ENCODE results near the gene RFX2. TPM values are rescaled to one million over a fixed set of nuclear protein-coding genes. Genes with fewer than 3 reads are reported as not detected.

RFX2 gene
- total and polyA plus RNA-seq, 4 donors = 0.67 to 5.1 (median 2.8) TPM

- Histone ChIP-seq H3K36me3 (ENCODE audit: control insufficient read depth in 4 of 4, insufficient read depth in 3 of 4, low read depth in 1 of 4, low read length in 3 of 4) (no peaks in the 10 kb centered on the region), H3K4me3 (ENCODE audit: low read depth in 1 of 3, low read length in 3 of 3) (no peak overlapping the region), H3K9me3 (ENCODE audit: control insufficient read depth in 4 of 4, low read length in 3 of 4) (no peaks in the 10 kb centered on the region), H3K27ac (ENCODE audit: low read depth in 1 of 2, low read length in 2 of 2) (no peak overlapping the region), H3K4me1 (ENCODE audit: control insufficient read depth in 4 of 4, insufficient read depth in 4 of 4, low read length in 3 of 4) (no peaks in the 10 kb centered on the region), H3K27me3 (ENCODE audit: control insufficient read depth in 4 of 4, insufficient read depth in 4 of 4, low read length in 3 of 4) (no peaks in the 10 kb centered on the region), H3K9ac (ENCODE audit: low read depth in 1 of 2, low read length in 2 of 2) (no peak overlapping the region)
- WGBS = 99% methylated on average over 6 of the region's 6 CpGs
- DNase-seq (ENCODE audit: low spot score) = no peak
- no peak for TF ChIP-seq RXRA (IDR thresholded peaks at IDR 0.05)
- no peak for TF ChIP-seq YY1 (IDR thresholded peaks at IDR 0.05)
- TF ChIP-seq EGR1 (IDR thresholded peaks at IDR 0.05; ENCODE audit: low read depth in 2 of 2) = no peak
- TF ChIP-seq RAD21 (IDR thresholded peaks at IDR 0.05) = no peak
- TF ChIP-seq TAF1 (conservative IDR thresholded peaks at IDR 0.05) = no peak
- no peak for TF ChIP-seq CTCF (IDR thresholded peaks at IDR 0.05; ENCODE audit: low read depth, low read length, missing input control)
- TF ChIP-seq HNF4A (conservative IDR thresholded peaks at IDR 0.05) = no peak
- TF ChIP-seq ZBTB33 (IDR thresholded peaks at IDR 0.05) = no peak
- TF ChIP-seq HNF4G (IDR thresholded peaks at IDR 0.05) = no peak
- TF ChIP-seq REST (IDR thresholded peaks at IDR 0.05) = no peak
- TF ChIP-seq NR2F2 (IDR thresholded peaks at IDR 0.05) = no peak
- TF ChIP-seq MAX (IDR thresholded peaks at IDR 0.05) = no peak
- no peak for TF ChIP-seq FOXA2 (IDR thresholded peaks at IDR 0.05)
Measured at GRCh38 chr19:5999693-6000092, 110.6 kb downstream of the RFX2 start.

GRCh38 chr19:5997371-5997770 lies 112.9 kb downstream of the RFX2 start:
- Histone ChIP-seq H3K27me3 (ENCODE audit: control insufficient read depth in 4 of 4, insufficient read depth in 4 of 4, low read length in 3 of 4) (no peaks in the 10 kb centered on the region), H3K4me3 (ENCODE audit: low read depth in 1 of 3, low read length in 3 of 3) (no peak overlapping the region), H3K9me3 (ENCODE audit: control insufficient read depth in 4 of 4, low read length in 3 of 4) (no peaks in the 10 kb centered on the region), H3K36me3 (ENCODE audit: control insufficient read depth in 4 of 4, insufficient read depth in 3 of 4, low read depth in 1 of 4, low read length in 3 of 4) (no peaks in the 10 kb centered on the region), H3K4me1 (ENCODE audit: control insufficient read depth in 4 of 4, insufficient read depth in 4 of 4, low read length in 3 of 4) (no peaks in the 10 kb centered on the region), H3K27ac (ENCODE audit: low read depth in 1 of 2, low read length in 2 of 2) (no peak overlapping the region), H3K9ac (ENCODE audit: low read depth in 1 of 2, low read length in 2 of 2) (no peak overlapping the region)
- DNase-seq (ENCODE audit: low spot score) = no peak
- WGBS = 95% methylated on average over 17 of the region's 17 CpGs
- TF ChIP-seq SP1 (IDR thresholded peaks at IDR 0.05) = no peak
- no peak for TF ChIP-seq ZBTB33 (IDR thresholded peaks at IDR 0.05)
- TF ChIP-seq YY1 (IDR thresholded peaks at IDR 0.05) = no peak
- TF ChIP-seq REST (IDR thresholded peaks at IDR 0.05) = no peak
- TF ChIP-seq TAF1 (conservative IDR thresholded peaks at IDR 0.05) = no peak
- no peak for TF ChIP-seq JUND (IDR thresholded peaks at IDR 0.05)
- no peak for TF ChIP-seq EGR1 (IDR thresholded peaks at IDR 0.05; ENCODE audit: low read depth in 2 of 2)
- TF ChIP-seq HNF4A (conservative IDR thresholded peaks at IDR 0.05) = no peak
- TF ChIP-seq ATF3 (IDR thresholded peaks at IDR 0.05) = no peak
- TF ChIP-seq HNF4G (IDR thresholded peaks at IDR 0.05) = no peak
- no peak for TF ChIP-seq MAX (IDR thresholded peaks at IDR 0.05)
